ENCODE measurements around the gene CHPF2.

Gene CHPF2

GRCh38 chr7:151261529-151261928 is 29.2 kb downstream of the CHPF2 start:
- no peak for DNase-seq (ENCODE audit: low read depth, low spot score)

- DNase-seq (ENCODE audit: low read depth, low spot score), result no peak
Observed at GRCh38 chr7:151264615-151265014, 32.3 kb downstream of the CHPF2 start.

GRCh38 chr7:151265351-151265931 is 33.2 kb downstream of the CHPF2 start:
- no peak for DNase-seq (ENCODE audit: low read depth, low spot score)

- no peak for DNase-seq (ENCODE audit: low read depth, low spot score)
Observed at GRCh38 chr7:151269511-151269910, 37.2 kb downstream of the CHPF2 start.

GRCh38 chr7:151271699-151272355 is 39.5 kb downstream of the CHPF2 start:
- no peak for DNase-seq (ENCODE audit: low read depth, low spot score)

GRCh38 chr7:151272405-151272804 is 40.1 kb downstream of the CHPF2 start:
- no peak for DNase-seq (ENCODE audit: low read depth, low spot score)

- DNase-seq (ENCODE audit: low read depth, low spot score), result no peak
Observed at GRCh38 chr7:151272877-151273276, 40.6 kb downstream of the CHPF2 start.

GRCh38 chr7:151273651-151274390 is 41.5 kb downstream of the CHPF2 start:
- DNase-seq (ENCODE audit: low read depth, low spot score), result no peak

- DNase-seq (ENCODE audit: low read depth, low spot score), result no peak
Observed at GRCh38 chr7:151274396-151274795, 42.1 kb downstream of the CHPF2 start.

GRCh38 chr7:151274936-151275812 is 42.9 kb downstream of the CHPF2 start:
- no peak for DNase-seq (ENCODE audit: low read depth, low spot score)

- no peak for DNase-seq (ENCODE audit: low read depth, low spot score)
Observed at GRCh38 chr7:151275813-151276577, 43.7 kb downstream of the CHPF2 start.

- DNase-seq (ENCODE audit: low read depth, low spot score), result no peak
Observed at GRCh38 chr7:151276666-151277590, 44.6 kb downstream of the CHPF2 start.

GRCh38 chr7:151277631-151278030 is 45.3 kb downstream of the CHPF2 start:
- DNase-seq (ENCODE audit: low read depth, low spot score), result no peak

- no peak for DNase-seq (ENCODE audit: low read depth, low spot score)
Observed at GRCh38 chr7:151278949-151279348, 46.7 kb downstream of the CHPF2 start.

- no peak for DNase-seq (ENCODE audit: low read depth, low spot score)
Observed at GRCh38 chr7:151279868-151280267, 47.6 kb downstream of the CHPF2 start.

- DNase-seq (ENCODE audit: low read depth, low spot score), result no peak
Observed at GRCh38 chr7:151280388-151281019, 48.2 kb downstream of the CHPF2 start.

- no peak for DNase-seq (ENCODE audit: low read depth, low spot score)
Observed at GRCh38 chr7:151281686-151282085, 49.4 kb downstream of the CHPF2 start.

GRCh38 chr7:151282111-151282510 is 49.8 kb downstream of the CHPF2 start:
- no peak for DNase-seq (ENCODE audit: low read depth, low spot score)

- no peak for DNase-seq (ENCODE audit: low read depth, low spot score)
Observed at GRCh38 chr7:151283302-151283701, 51.0 kb downstream of the CHPF2 start.

GRCh38 chr7:151286148-151286547 is 53.9 kb downstream of the CHPF2 start:
- no peak for DNase-seq (ENCODE audit: low read depth, low spot score)
